A549 (cell line): ENCODE results near the gene SLC17A3.

Experiments
- BHLHE40 ChIP-seq: IDR thresholded peaks from 2 replicates; pipeline ENCODE4 v1.6.1; 2012; ENCODE audit warnings: low read depth, low read length, inconsistent platforms
- CTCF ChIP-seq: fragments of >200 bp; sonication (Bioruptor Twin); formaldehyde crosslinking; IDR thresholded peaks from 3 replicates; pipeline ENCODE4 v1.5.1; 2016
- ESRRA ChIP-seq: fragments of 150-350 bp; IDR thresholded peaks from 2 replicates; pipeline ENCODE4 v1.6.1; 2014; ENCODE audit warnings: mild to moderate bottlenecking, low read length, borderline replicate concordance
- PBX3 ChIP-seq: IDR thresholded peaks from 2 replicates; pipeline ENCODE4 v1.6.1; 2012

GRCh38 chr6:25872814-25873213 is 1.2 kb downstream of the SLC17A3 start:
- TF ChIP-seq PBX3 (no peak), ESRRA (no peak), CTCF (no peak), BHLHE40 (no peak)
